ENCODE measurements around the gene PICK1. TPM values are rescaled to one million over a fixed set of nuclear protein-coding genes. Genes with fewer than 3 reads are reported as not detected.

Gene PICK1
- total and polyA plus RNA-seq, 2 donors (not counting 3 experiments of a cell fraction or from before 2014, with no cell fraction given): 18.0 to 20.8 TPM

- intact Hi-C loops (cut with micrococcal nuclease) (no loop called here), dilution Hi-C loops (cut with MboI; ENCODE audit: extremely low pct_ligation_motif_present, low sequenced_read_pairs) (no loop called here)
- H3K36me3 ChIP-seq (ENCODE audit: control insufficient read depth in 2 of 2, extremely low read depth in 1 of 2, insufficient read depth in 2 of 2, low read length in 2 of 2): peaks cover 0 to 8% of the 10 kb centered on the region in 2 experiments
- H3K27ac ChIP-seq (ENCODE audit: insufficient read depth, low read depth, low read length): no peak overlapping the region
- H3K4me1 ChIP-seq (ENCODE audit: control insufficient read depth, extremely low read depth, insufficient read depth, low read length): no peaks in the 10 kb centered on the region
- CTCF ChIA-PET: interaction anchor here (0.6 to 1.8 kb wide), 8 partner anchors 9 to 608 kb away, joined by 3 to 8 read pairs (median 4); partner anchors contain the start of gene TOMM22
- no peaks in the 10 kb centered on the region for H4K20me1 ChIP-seq (replicated peaks; ENCODE audit: control insufficient read depth, extremely low read depth, insufficient read depth, low read length)
- TF ChIP-seq JUN (IDR thresholded peaks at IDR 0.05; ENCODE audit: borderline replicate concordance, insufficient read depth, insufficient read length, low read depth): no peak
- TF ChIP-seq CTCF (IDR thresholded peaks at IDR 0.05; ENCODE audit: extremely low read depth in 1 of 2, insufficient read depth in 1 of 2, low read depth in 1 of 2, low read length in 2 of 2): no peak
- no peak for TF ChIP-seq GATA2 (IDR thresholded peaks at IDR 0.05; ENCODE audit: insufficient read depth, insufficient read length, low read depth, low read length)
- TF ChIP-seq POLR2AphosphoS5 (IDR thresholded peaks at IDR 0.05; ENCODE audit: insufficient read depth, low read depth, low read length): no peak
- TF ChIP-seq, protein P1, sequence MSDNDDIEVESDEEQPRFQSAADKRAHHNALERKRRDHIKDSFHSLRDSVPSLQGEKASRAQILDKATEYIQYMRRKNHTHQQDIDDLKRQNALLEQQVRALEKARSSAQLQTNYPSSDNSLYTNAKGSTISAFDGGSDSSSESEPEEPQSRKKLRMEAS (IDR thresholded peaks at IDR 0.05; ENCODE audit: insufficient read depth, insufficient read length): no peak
- no peak for TF ChIP-seq EZH2 (IDR thresholded peaks at IDR 0.05; ENCODE audit: borderline replicate concordance, low read depth, low read length, severe bottlenecking)
- TF ChIP-seq FOS (IDR thresholded peaks at IDR 0.05; ENCODE audit: borderline replicate concordance, insufficient read depth, low read length): no peak
- TF ChIP-seq POLR2A (IDR thresholded peaks at IDR 0.05; ENCODE audit: low read depth, low read length): no peak
- TF ChIP-seq MYC (IDR thresholded peaks at IDR 0.05; ENCODE audit: low read depth, low read length): no peak
- H3K9ac ChIP-seq (replicated peaks; ENCODE audit: extremely low read depth, insufficient read depth, low read length): no peak overlapping the region
- H3K79me2 ChIP-seq (ENCODE audit: control insufficient read depth, insufficient read depth, low read length): no peaks in the 10 kb centered on the region
- no peak overlapping the region for H3K4me2 ChIP-seq (ENCODE audit: insufficient read depth, low read length)
- H2AFZ ChIP-seq (ENCODE audit: low read depth, low read length): no peak overlapping the region
- DNase-seq (ENCODE audit: low read depth, low spot score): no peak
- H3K9me1 ChIP-seq (replicated peaks; ENCODE audit: control insufficient read depth, extremely low read depth, insufficient read depth, low read length): no peaks in the 10 kb centered on the region
- no peaks in the 10 kb centered on the region for H3K9me3 ChIP-seq (replicated peaks; ENCODE audit: control insufficient read depth, insufficient read depth, low read length)
- no peak for FAIRE-seq
- POLR2A ChIA-PET: no interaction called here
- BruUV-seq (replicated peaks): no TSS peak
- H3K4me3 ChIP-seq (replicated peaks in 1 of 3; ENCODE audit: insufficient read depth in 1 of 3, low read depth in 1 of 3, low read length in 3 of 3): no peak overlapping the region
- H3K27me3 ChIP-seq (ENCODE audit: control insufficient read depth in 2 of 2, insufficient read depth in 2 of 2, low read length in 2 of 2): no peaks in the 10 kb centered on the region
Observed at GRCh38 chr22:38073150-38074130, 16.2 kb downstream of the PICK1 start.
